ENCODE data around the gene QPCT. TPM values are rescaled to one million over a fixed set of nuclear protein-coding genes. Genes with fewer than 3 reads are reported as not detected.

The QPCT gene
- total RNA-seq, 1 experiment from 2014 or later, result not detected

- H3K23ac ChIP-seq (ENCODE audit: insufficient read length, low read depth, low read length), result no peak overlapping the region
- Mint-ChIP-seq H3K9me3 (no peaks in the 10 kb centered on the region), H3K27me3 (ENCODE audit: low read depth) (no peaks in the 10 kb centered on the region), H3K4me1 (peaks cover 12 to 13% of the 10 kb centered on the region in 2 experiments), H3K27ac (no peak overlapping the region), H3K36me3 (ENCODE audit: insufficient read depth in 1 of 3, low read depth in 3 of 3) (peaks cover 4 to 10% (median 7%) of the 10 kb centered on the region in 3 experiments; a peak in 5 of 7 replicates), H3K4me3 (no peak overlapping the region)
- peaks cover 10% of the 10 kb centered on the region for H3K79me2 ChIP-seq (ENCODE audit: insufficient read depth, low read length)
- H4K20me1 ChIP-seq (ENCODE audit: control insufficient read depth, insufficient read depth, insufficient read length), result no peaks in the 10 kb centered on the region
- no peak for DNase-seq
- H2BK120ac ChIP-seq (ENCODE audit: low read depth, low read length, poor library complexity, severe bottlenecking), result no peak overlapping the region
- peaks cover 6% of the 10 kb centered on the region for H3K79me1 ChIP-seq (ENCODE audit: insufficient read depth, low read depth, low read length, poor library complexity, severe bottlenecking)
- no peak overlapping the region for H2BK12ac ChIP-seq (ENCODE audit: insufficient read length, low read depth, low read length)
- no peaks in the 10 kb centered on the region for H3K27me3 ChIP-seq (ENCODE audit: insufficient read depth, low read length)
- no peak overlapping the region for H2AK5ac ChIP-seq (ENCODE audit: insufficient read length, low read length)
- H3K18ac ChIP-seq (ENCODE audit: insufficient read length, low read depth, low read length), result no peak overlapping the region
- TF ChIP-seq CTCF (conservative IDR thresholded peaks at IDR 0.05), result no peak
- no peaks in the 10 kb centered on the region for H3K23me2 ChIP-seq (ENCODE audit: insufficient read length, low read depth, low read length, poor library complexity, severe bottlenecking)
- no peak overlapping the region for H2BK20ac ChIP-seq (ENCODE audit: low read depth, low read length, poor library complexity, severe bottlenecking)
- no peak overlapping the region for H4K8ac ChIP-seq (replicated peaks; ENCODE audit: insufficient read length, low read depth, low read length)
- no peaks in the 10 kb centered on the region for H3K9me3 ChIP-seq (ENCODE audit: control insufficient read depth, low read depth, low read length)
- H3K14ac ChIP-seq (ENCODE audit: insufficient read depth, low read length), result no peak overlapping the region
- H3K4ac ChIP-seq (ENCODE audit: low read depth, low read length), result no peak overlapping the region
- H2AFZ ChIP-seq (ENCODE audit: low read length), result no peak overlapping the region
- no peak overlapping the region for H3K9ac ChIP-seq (ENCODE audit: extremely low read depth, insufficient read length, low read length)
- H3T11ph ChIP-seq (ENCODE audit: low read length), result no peak overlapping the region
- no CpG with 5 or more reads among the region's 2 CpGs for WGBS (ENCODE audit: extremely low coverage, insufficient read length, low lambda C conversion rate)
- no peak overlapping the region for H3K4me2 ChIP-seq (ENCODE audit: insufficient read depth, insufficient read length, low read length)
- no peak overlapping the region for H2BK15ac ChIP-seq (ENCODE audit: low read depth, low read length)
- no peak overlapping the region for H4K91ac ChIP-seq (ENCODE audit: insufficient read length, low read depth, low read length)
- no peak overlapping the region for H3K56ac ChIP-seq (ENCODE audit: insufficient read length, low read depth, low read length)
- H3K4me1 ChIP-seq (ENCODE audit: insufficient read depth, low read length), result peaks cover 4% of the 10 kb centered on the region
- no peak overlapping the region for H2BK5ac ChIP-seq (ENCODE audit: insufficient read length, low read length)
- no peak overlapping the region for H3K27ac ChIP-seq (ENCODE audit: insufficient read length, low read depth, low read length)
- H4K5ac ChIP-seq (ENCODE audit: insufficient read length, low read depth, low read length), result no peak overlapping the region
Observed at GRCh38 chr2:37307500-37307899, 36.9 kb upstream of the QPCT start.

Measured in H9 (cell line).